Measurements from ENCODE around the gene ZNF420.
A peak's percentile ranks its signal among the peaks of the same experiment; 100 is the strongest.
"Not testable (repeated sequence)": the region's sequence is repeated elsewhere in the genome, so short reads cannot be mapped to it uniquely, and the experiment has no call there.

ZNF420 gene

GRCh38 chr19:37077934-37078716 is at the start of gene ZNF420:
Gene ZNF420 (plus strand): TSS chr19:37078433. CDS start chr19:37089119, 10,686 bp downstream.
- DNase-seq (ENCODE audit: low spot score): peak; percentile 94

- DNase-seq (ENCODE audit: low spot score): no peak
Observed at GRCh38 chr19:37045140-37045539, 33.1 kb upstream of the ZNF420 start.

- no peak for DNase-seq (ENCODE audit: low spot score)
Observed at GRCh38 chr19:37055330-37055729, 22.9 kb upstream of the ZNF420 start.

- DNase-seq (ENCODE audit: low spot score): no peak
Observed at GRCh38 chr19:37056776-37057175, 21.5 kb upstream of the ZNF420 start.

GRCh38 chr19:37059142-37059541 is 19.1 kb upstream of the ZNF420 start:
- no peak for DNase-seq (ENCODE audit: low spot score)

GRCh38 chr19:37064886-37065285 is 13.3 kb upstream of the ZNF420 start:
- DNase-seq (ENCODE audit: low spot score): not testable (repeated sequence)

GRCh38 chr19:37074111-37074510 is 4.1 kb upstream of the ZNF420 start:
- DNase-seq (ENCODE audit: low spot score): no peak

GRCh38 chr19:37074819-37075362 is 3.3 kb upstream of the ZNF420 start:
- DNase-seq (ENCODE audit: low spot score): no peak

GRCh38 chr19:37076524-37076923 is 1.7 kb upstream of the ZNF420 start:
- not testable (repeated sequence) for DNase-seq (ENCODE audit: low spot score)

- no peak for DNase-seq (ENCODE audit: low spot score)
Observed at GRCh38 chr19:37077501-37077933, 716 bp upstream of the ZNF420 start.

GRCh38 chr19:37078717-37079032 is 442 bp downstream of the ZNF420 start:
- no peak for DNase-seq (ENCODE audit: low spot score)

GRCh38 chr19:37079238-37079637 is 1.0 kb downstream of the ZNF420 start:
- DNase-seq (ENCODE audit: low spot score): no peak

GRCh38 chr19:37082307-37082706 is 4.1 kb downstream of the ZNF420 start:
- DNase-seq (ENCODE audit: low spot score): no peak

GRCh38 chr19:37087110-37087509 is 8.9 kb downstream of the ZNF420 start:
- DNase-seq (ENCODE audit: low spot score): no peak

- DNase-seq (ENCODE audit: low spot score): no peak
Observed at GRCh38 chr19:37095859-37096258, 17.6 kb downstream of the ZNF420 start.

- DNase-seq (ENCODE audit: low spot score): no peak
Observed at GRCh38 chr19:37098570-37098969, 20.3 kb downstream of the ZNF420 start.

- not testable (repeated sequence) for DNase-seq (ENCODE audit: low spot score)
Observed at GRCh38 chr19:37104135-37104534, 25.9 kb downstream of the ZNF420 start.

- DNase-seq (ENCODE audit: low spot score): not testable (repeated sequence)
Observed at GRCh38 chr19:37111753-37112152, 33.5 kb downstream of the ZNF420 start.

GRCh38 chr19:37114001-37114400 is 35.8 kb downstream of the ZNF420 start:
- no peak for DNase-seq (ENCODE audit: low spot score)

- not testable (repeated sequence) for DNase-seq (ENCODE audit: low spot score)
Observed at GRCh38 chr19:37122093-37122492, 43.9 kb downstream of the ZNF420 start.

GRCh38 chr19:37127999-37128820 is 50.0 kb downstream of the ZNF420 start:
- DNase-seq (ENCODE audit: low spot score): no peak

- DNase-seq (ENCODE audit: low spot score): no peak
Observed at GRCh38 chr19:37128821-37129177, 50.6 kb downstream of the ZNF420 start.

- DNase-seq (ENCODE audit: low spot score): no peak
Observed at GRCh38 chr19:37136111-37136510, 57.9 kb downstream of the ZNF420 start.

All from globus pallidus (tissue), 1 donor.